ENCODE results near the gene DPYD. TPM values are rescaled to one million over a fixed set of nuclear protein-coding genes. Genes with fewer than 3 reads are reported as not detected.

The DPYD gene
- total RNA-seq, 1 experiment from 2014 or later: 7.0 TPM

- BruUV-seq (replicated peaks): no TSS peak
- H3K4me1 Mint-ChIP-seq (ENCODE audit: low read depth, unreplicated experiment): peaks cover 12% of the 10 kb centered on the region
- H3K36me3 ChIP-seq (ENCODE audit: control insufficient read depth, insufficient read depth, low read length): no peaks in the 10 kb centered on the region
- H3K27ac Mint-ChIP-seq (ENCODE audit: unreplicated experiment): no peak overlapping the region
- H3K9me3 Mint-ChIP-seq (ENCODE audit: unreplicated experiment): no peaks in the 10 kb centered on the region
- H3K4me1 ChIP-seq: peaks cover 9% of the 10 kb centered on the region; the same call in 1 of the 2 replicates
- H3K27me3 Mint-ChIP-seq (ENCODE audit: insufficient read depth, unreplicated experiment): peaks cover 2% of the 10 kb centered on the region
- CTCF ChIA-PET: no interaction called here
- no peak for TF ChIP-seq CTCF (IDR thresholded peaks at IDR 0.05; ENCODE audit: insufficient read depth in 1 of 2, low read depth in 1 of 2, low read length in 1 of 2, severe bottlenecking in 1 of 2, unreplicated experiment in 1 of 2)
- no peaks in the 10 kb centered on the region for H3K36me3 Mint-ChIP-seq (ENCODE audit: insufficient read depth, unreplicated experiment)
- H3K4me3 ChIP-seq (ENCODE audit: low read depth, low read length): no peak overlapping the region
- intact Hi-C loops (cut with micrococcal nuclease; ENCODE audit: unreplicated experiment): no loop called here
- H3K27me3 ChIP-seq (replicated peaks; ENCODE audit: control insufficient read depth, insufficient read depth, low read length): no peaks in the 10 kb centered on the region
- no peak overlapping the region for H3K4me3 Mint-ChIP-seq (ENCODE audit: unreplicated experiment)
- POLR2A ChIA-PET: no interaction called here
- DNase-seq: no peak
- no peaks in the 10 kb centered on the region for H3K9me3 ChIP-seq
Observed at GRCh38 chr1:97632776-97633175, 288.1 kb downstream of the DPYD start.

GRCh38 chr1:97632075-97632474 lies 288.8 kb downstream of the DPYD start:
- Mint-ChIP-seq H3K9me3 (ENCODE audit: unreplicated experiment) (no peaks in the 10 kb centered on the region), H3K4me1 (ENCODE audit: low read depth, unreplicated experiment) (peaks cover 12% of the 10 kb centered on the region), H3K27ac (ENCODE audit: unreplicated experiment) (no peak overlapping the region), H3K27me3 (ENCODE audit: insufficient read depth, unreplicated experiment) (peaks cover 2% of the 10 kb centered on the region), H3K36me3 (ENCODE audit: insufficient read depth, unreplicated experiment) (no peaks in the 10 kb centered on the region), H3K4me3 (ENCODE audit: unreplicated experiment) (no peak overlapping the region)
- no peaks in the 10 kb centered on the region for H3K36me3 ChIP-seq (ENCODE audit: control insufficient read depth, insufficient read depth, low read length)
- no TSS peak for BruUV-seq (replicated peaks)
- H3K4me1 ChIP-seq: peaks cover 9% of the 10 kb centered on the region; the same call in 1 of the 2 replicates
- H3K9me3 ChIP-seq: no peaks in the 10 kb centered on the region
- no peak for DNase-seq
- TF ChIP-seq CTCF (IDR thresholded peaks at IDR 0.05; ENCODE audit: insufficient read depth in 1 of 2, low read depth in 1 of 2, low read length in 1 of 2, severe bottlenecking in 1 of 2, unreplicated experiment in 1 of 2): no peak
- POLR2A ChIA-PET: no interaction called here
- CTCF ChIA-PET: interaction anchor here (0.6 kb wide), 1 partner anchor 689 kb away, joined by 3 read pairs; no protein-coding TSS in a partner anchor
- no peaks in the 10 kb centered on the region for H3K27me3 ChIP-seq (replicated peaks; ENCODE audit: control insufficient read depth, insufficient read depth, low read length)
- intact Hi-C loops (cut with micrococcal nuclease; ENCODE audit: unreplicated experiment): no loop called here
- H3K4me3 ChIP-seq (ENCODE audit: low read depth, low read length): no peak overlapping the region

- Mint-ChIP-seq H3K36me3 (ENCODE audit: insufficient read depth, unreplicated experiment) (no peaks in the 10 kb centered on the region), H3K27me3 (ENCODE audit: insufficient read depth, unreplicated experiment) (peaks cover 2% of the 10 kb centered on the region), H3K27ac (ENCODE audit: unreplicated experiment) (no peak overlapping the region), H3K4me3 (ENCODE audit: unreplicated experiment) (no peak overlapping the region), H3K4me1 (ENCODE audit: low read depth, unreplicated experiment) (peaks cover 12% of the 10 kb centered on the region), H3K9me3 (ENCODE audit: unreplicated experiment) (no peaks in the 10 kb centered on the region)
- Histone ChIP-seq H3K27me3 (replicated peaks; ENCODE audit: control insufficient read depth, insufficient read depth, low read length) (no peaks in the 10 kb centered on the region), H3K36me3 (ENCODE audit: control insufficient read depth, insufficient read depth, low read length) (no peaks in the 10 kb centered on the region), H3K4me3 (ENCODE audit: low read depth, low read length) (no peak overlapping the region), H3K9me3 (no peaks in the 10 kb centered on the region), H3K4me1 (peaks cover 9% of the 10 kb centered on the region; the same call in 1 of the 2 replicates)
- intact Hi-C loops (cut with micrococcal nuclease; ENCODE audit: unreplicated experiment): no loop called here
- ChIA-PET POLR2A (no interaction called here), CTCF (no interaction called here)
- TF ChIP-seq CTCF (IDR thresholded peaks at IDR 0.05; ENCODE audit: insufficient read depth in 1 of 2, low read depth in 1 of 2, low read length in 1 of 2, severe bottlenecking in 1 of 2, unreplicated experiment in 1 of 2): no peak
- no TSS peak for BruUV-seq (replicated peaks)
- no peak for DNase-seq
Observed at GRCh38 chr1:97630948-97631347, 289.9 kb downstream of the DPYD start.
